Gastrocnemius medialis (tissue), 4 donors: Measurements from ENCODE around the gene STRN. TPM values are rescaled to one million over a fixed set of nuclear protein-coding genes. Genes with fewer than 3 reads are reported as not detected.
"Not testable (repeated sequence)": the region's sequence is repeated elsewhere in the genome, so short reads cannot be mapped to it uniquely, and the experiment has no call there.

Source experiments
- ATAC-seq, 2 donors: fragments of 150-250 bp; one replicate each; pipeline ENCODE4 v1.9.1; 2016
- DNase-seq, 2 donors: peaks; one replicate each; pipeline ENCODE4 v3.0.0-alpha.2; 2019
- H3K27ac ChIP-seq, 4 donors: fragments of 200-600 bp; sonication (generic); 1 replicate in 1 of 4; 2 replicates in 3 of 4; pipeline ENCODE4 v1.5.1; 2016 to 2018; ENCODE audit warnings: mild to moderate bottlenecking in 2 of 4, moderate library complexity in 1 of 4
- H3K27me3 ChIP-seq, 3 donors: fragments of 200-600 bp; sonication (generic) in 2 of 3; 1 replicate in 1 of 3; 2 replicates in 2 of 3; pipeline versions ENCODE4 v1.5.1 to v1.6.0; 2016 to 2019; ENCODE audit warnings: mild to moderate bottlenecking in 1 of 3, moderate library complexity in 1 of 3
- H3K36me3 ChIP-seq, 2 donors: fragments of 200-600 bp; sonication (generic) in 1 of 2; one replicate each; pipeline ENCODE4 v1.5.1; 2017 to 2018
- H3K4me1 ChIP-seq, 2 donors: fragments of 200-600 bp; sonication (generic) in 1 of 2; one replicate each; pipeline ENCODE4 v1.5.1; 2016 to 2017; ENCODE audit warnings: mild to moderate bottlenecking in 2 of 2
- H3K4me3 ChIP-seq, 4 donors: fragments of 200-600 bp; sonication (generic) in 3 of 4; 1 replicate in 1 of 4; 2 replicates in 3 of 4; pipeline ENCODE4 v1.5.1; 2016 to 2019; ENCODE audit warnings: mild to moderate bottlenecking in 2 of 4
- H3K9me3 ChIP-seq, 3 donors: fragments of 200-600 bp; sonication (generic) in 2 of 3; 1 replicate in 1 of 3; 2 replicates in 2 of 3; pipeline ENCODE4 v1.5.1; 2016 to 2019
- CTCF ChIP-seq, 5 experiments: fragments of 450-650 bp in 3 of 5; fragments of 200-600 bp in 2 of 5; sonication (generic) in 2 of 5; IDR thresholded peaks in 4 of 5; conservative IDR thresholded peaks in 1 of 5; 1 replicate in 4 of 5; 2 replicates in 1 of 5; pipeline ENCODE4 v1.5.1; 2016 to 2019; ENCODE audit warnings: antibody characterized with exemption in 5 of 5, mild to moderate bottlenecking in 3 of 5, moderate library complexity in 3 of 5
- POLR2A ChIP-seq, 2 donors: fragments of 450-650 bp; IDR thresholded peaks; one replicate each; pipeline ENCODE4 v1.6.1; 2017; ENCODE audit warnings: antibody characterized with exemption in 2 of 2, mild to moderate bottlenecking in 2 of 2, moderate library complexity in 2 of 2
- in situ Hi-C, 4 donors: fragments of 200-750 bp; cut with MboI; loops; one replicate each; pipeline versions ENCODE4 v1.15.0 to v1.8.0; 2017; ENCODE audit warnings: low sequenced_read_pairs in 4 of 4
- intact Hi-C: fragments of 100-400 bp; cut with DNase I; formaldehyde crosslinking; loops from one replicate; pipeline ENCODE4 v1.15.1; 2023; ENCODE audit warnings: low total_unique reads
- total RNA-seq, 4 donors: library from RNA; depleted of rRNA; stranded (reverse); fragments of >200 nt; gene quantifications; one replicate each; pipeline versions ENCODE4 v1.1.0 to v1.2.3, GENCODE V29; 2016

The STRN gene
- total RNA-seq, 4 donors from 2014 or later = 21.3 to 52.0 (median 38.5) TPM

DNA sequence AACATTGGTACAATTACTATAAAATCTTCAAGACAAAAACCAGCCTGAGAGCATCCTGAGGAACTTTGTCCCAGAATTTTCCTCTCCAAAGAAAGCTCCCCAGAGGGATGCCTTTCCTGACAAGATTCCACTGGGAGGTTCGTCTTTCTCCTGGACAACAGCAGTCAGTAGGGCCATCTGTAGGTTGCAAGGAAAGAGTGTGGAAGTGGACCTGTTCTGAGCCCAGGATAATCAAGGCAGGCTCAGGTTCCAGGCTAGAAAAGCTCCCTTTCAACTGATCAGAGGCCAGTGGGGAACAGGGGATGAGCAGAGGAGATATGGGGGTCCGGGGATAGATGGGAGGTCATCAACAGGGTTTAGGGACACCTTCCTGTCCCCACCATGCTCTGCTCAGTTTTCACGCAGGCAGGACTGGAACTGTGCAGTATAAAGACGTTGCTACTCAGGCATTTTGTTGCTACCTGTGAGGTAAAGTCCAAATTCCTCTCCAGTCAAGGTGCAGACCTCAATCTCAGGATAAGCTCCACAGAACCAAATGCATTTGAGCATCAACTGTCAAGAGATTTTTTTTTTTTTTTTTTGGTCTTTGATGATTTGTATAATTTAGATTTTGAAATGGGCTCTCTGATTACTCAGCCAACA lies 126.2 kb downstream of the STRN start:
- intact Hi-C loops = no loop called here
- H3K4me3 ChIP-seq = no peak overlapping the region
- no peaks in the 10 kb centered on the region for H3K27me3 ChIP-seq
- H3K27ac ChIP-seq = no peak overlapping the region
- ATAC-seq = no peak
- no peaks in the 10 kb centered on the region for H3K36me3 ChIP-seq
- TF ChIP-seq CTCF (IDR thresholded peaks at IDR 0.05 in 4 of 5, conservative IDR thresholded peaks at IDR 0.05 in 1 of 5) = no peak
- no peak for TF ChIP-seq POLR2A (IDR thresholded peaks at IDR 0.05)
- in situ Hi-C loops = no loop called here
- DNase-seq = no peak
- no peaks in the 10 kb centered on the region for H3K4me1 ChIP-seq
- no peaks in the 10 kb centered on the region for H3K9me3 ChIP-seq

DNA sequence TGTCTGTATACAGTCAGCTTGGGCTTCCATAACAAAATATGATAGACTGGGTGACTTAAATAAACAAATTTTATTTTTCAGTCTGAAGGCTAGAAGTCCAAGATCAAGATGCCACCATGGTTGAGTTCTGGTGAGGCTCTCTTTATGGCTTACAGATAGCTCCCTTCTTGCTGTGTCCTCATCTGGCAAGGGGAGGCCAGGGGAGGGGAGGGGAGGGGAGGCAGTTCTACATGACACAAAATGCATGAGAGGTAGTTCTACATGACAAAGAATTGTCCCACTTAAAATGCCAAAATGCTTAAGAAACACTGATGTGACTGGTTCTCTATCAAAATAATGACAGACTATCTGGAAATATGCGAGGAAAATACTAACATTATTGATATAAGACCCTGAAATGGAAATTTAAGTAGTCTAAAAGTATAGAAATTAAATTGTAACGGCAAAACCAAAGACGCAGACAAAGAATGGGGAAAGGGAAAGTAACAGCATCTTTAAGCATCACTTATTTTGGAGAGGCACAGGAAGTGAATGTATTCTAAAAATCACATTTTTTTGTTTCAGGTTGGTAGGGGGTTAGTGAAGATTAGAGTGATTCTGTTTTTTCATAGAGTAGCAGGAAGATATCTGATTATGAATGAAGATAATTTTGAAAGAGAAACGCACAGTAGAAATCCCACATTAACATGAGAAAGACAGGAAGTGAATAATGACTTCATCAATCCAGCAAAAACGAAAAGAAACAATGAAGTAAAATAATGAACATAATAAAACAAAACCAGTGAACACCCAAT lies 131.4 kb downstream of the STRN start:
- in situ Hi-C loops = no loop called here

DNA sequence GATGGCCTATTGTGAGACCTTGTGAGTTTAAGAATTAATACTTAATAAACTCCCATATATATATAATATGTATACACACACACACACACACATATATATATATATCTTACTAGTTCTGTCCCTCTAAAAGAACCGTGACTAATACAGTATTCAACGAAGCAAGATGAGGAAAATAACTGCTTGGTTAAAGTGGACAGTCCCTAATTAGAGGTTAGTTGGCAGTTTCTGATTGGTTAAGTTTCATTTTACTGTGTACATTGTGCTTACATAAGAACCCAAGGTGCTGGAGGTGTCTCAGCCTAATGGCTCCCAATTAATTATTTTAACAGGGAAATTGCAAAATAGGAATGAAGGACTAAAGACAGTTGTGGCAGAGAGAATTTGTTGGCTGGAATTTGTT lies 132.1 kb downstream of the STRN start:
- no peaks in the 10 kb centered on the region for H3K36me3 ChIP-seq
- TF ChIP-seq CTCF (IDR thresholded peaks at IDR 0.05 in 4 of 5, conservative IDR thresholded peaks at IDR 0.05 in 1 of 5) (no peak), POLR2A (IDR thresholded peaks at IDR 0.05) (no peak)
- no peak overlapping the region for H3K27ac ChIP-seq
- intact Hi-C loops (no loop called here), in situ Hi-C loops (no loop called here)
- H3K4me3 ChIP-seq = no peak overlapping the region
- H3K27me3 ChIP-seq = no peaks in the 10 kb centered on the region
- no peak for ATAC-seq
- DNase-seq = no peak
- no peaks in the 10 kb centered on the region for H3K9me3 ChIP-seq
- no peaks in the 10 kb centered on the region for H3K4me1 ChIP-seq

More for the DNA sequence above, 131.4 kb downstream of the STRN start:
- no peaks in the 10 kb centered on the region for H3K4me1 ChIP-seq
- DNase-seq (no peak), ATAC-seq (no peak)
- no peak for TF ChIP-seq CTCF (IDR thresholded peaks at IDR 0.05 in 4 of 5, conservative IDR thresholded peaks at IDR 0.05 in 1 of 5)
- no peak for TF ChIP-seq POLR2A (IDR thresholded peaks at IDR 0.05)
- intact Hi-C loops = no loop called here
- H3K9me3 ChIP-seq = no peaks in the 10 kb centered on the region
- no peak overlapping the region for H3K27ac ChIP-seq
- H3K36me3 ChIP-seq = no peaks in the 10 kb centered on the region
- H3K4me3 ChIP-seq = no peak overlapping the region
- no peaks in the 10 kb centered on the region for H3K27me3 ChIP-seq

DNA sequence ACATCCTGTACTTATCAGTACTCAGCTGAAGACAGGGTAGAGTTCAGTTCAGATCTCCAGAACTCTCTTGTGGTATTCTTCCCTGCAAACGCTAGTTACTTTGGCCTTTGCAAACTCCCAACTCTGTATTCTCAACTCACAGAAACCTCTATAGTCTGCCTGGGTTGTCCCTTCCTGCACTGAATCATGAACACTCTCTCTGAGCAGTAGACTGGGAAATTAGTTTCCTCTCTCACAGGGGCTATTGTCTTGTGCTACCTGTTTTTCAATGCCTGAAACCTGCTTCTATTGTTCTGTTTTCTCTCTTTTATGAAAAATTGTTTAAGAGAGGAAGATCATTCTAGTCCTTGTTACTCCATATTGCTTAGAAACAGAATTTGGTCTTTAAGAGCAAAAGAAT lies 135.2 kb downstream of the STRN start:
- intact Hi-C loops = no loop called here
- ATAC-seq (no peak), DNase-seq (no peak)
- H3K27me3 ChIP-seq = no peaks in the 10 kb centered on the region
- in situ Hi-C loops = no loop called here
- TF ChIP-seq POLR2A (IDR thresholded peaks at IDR 0.05) = no peak
- no peak for TF ChIP-seq CTCF (IDR thresholded peaks at IDR 0.05 in 4 of 5, conservative IDR thresholded peaks at IDR 0.05 in 1 of 5)
- H3K9me3 ChIP-seq = no peaks in the 10 kb centered on the region
- H3K4me3 ChIP-seq = no peak overlapping the region
- no peak overlapping the region for H3K27ac ChIP-seq
- no peaks in the 10 kb centered on the region for H3K36me3 ChIP-seq
- no peaks in the 10 kb centered on the region for H3K4me1 ChIP-seq

DNA sequence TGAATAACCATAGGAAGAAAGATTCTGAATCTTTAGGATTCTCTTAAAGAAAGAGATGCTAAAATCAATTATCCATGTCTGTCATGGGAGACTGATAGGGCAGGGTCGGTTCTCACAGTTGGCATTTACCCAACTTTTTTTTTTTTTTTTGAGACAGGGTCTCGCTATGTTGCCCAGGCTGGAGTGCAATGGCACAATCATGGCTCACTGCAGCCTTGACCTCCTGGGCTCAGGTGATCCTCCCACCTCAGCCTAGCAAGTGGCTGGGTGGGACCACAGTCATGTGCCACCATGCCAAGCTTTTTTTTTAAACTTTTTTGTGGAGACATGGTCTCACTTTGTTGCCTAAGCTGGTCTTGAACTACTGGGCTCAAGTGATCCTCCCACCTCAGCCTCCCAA lies 141.7 kb downstream of the STRN start:
- H3K36me3 ChIP-seq, intact Hi-C loops, ATAC-seq, H3K27me3 ChIP-seq, DNase-seq, H3K4me1 ChIP-seq, H3K4me3 ChIP-seq, H3K9me3 ChIP-seq, in situ Hi-C loops, H3K27ac ChIP-seq: not testable (repeated sequence)
